Fibroblast of lung (primary cell): Measurements from ENCODE around the gene FAM120C.

ENCODE experiments used
- EZH2 ChIP-seq: IDR thresholded peaks from 2 replicates; pipeline ENCODE4 v1.5.1; 2012; ENCODE audit warnings: low read length, control low read depth, mild to moderate bottlenecking; ENCODE audit errors: missing control alignments
- TF ChIP-seq, protein P1 (sequence below), 2 donors: IDR thresholded peaks in 1 of 2; conservative IDR thresholded peaks in 1 of 2; 1 replicate in 1 of 2; 2 replicates in 1 of 2; pipeline ENCODE4 v1.5.1; 2011 to 2012; ENCODE audit warnings: low read length in 2 of 2, control low read depth in 1 of 2, inconsistent platforms in 1 of 2, low read depth in 1 of 2, mild to moderate bottlenecking in 1 of 2

DNA sequence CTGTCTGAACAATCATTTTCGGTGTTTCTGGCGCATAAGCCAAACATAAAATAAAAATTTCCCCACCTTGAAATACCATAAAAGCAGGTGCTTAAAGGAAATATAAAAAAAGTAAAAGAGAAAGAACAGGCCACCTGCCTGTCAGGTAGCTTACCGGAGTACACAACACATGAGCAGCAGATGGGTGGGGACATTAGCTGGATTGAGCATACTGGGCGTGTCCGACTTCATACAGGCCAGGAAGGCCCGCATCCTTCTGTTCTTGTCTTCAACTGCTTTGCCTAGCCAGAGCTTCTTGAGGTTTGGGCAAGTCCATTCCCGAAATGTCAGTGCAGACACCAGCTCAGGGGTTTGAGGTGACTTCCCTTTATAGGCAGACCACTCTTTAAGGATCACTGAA, 66.7 kb downstream of the FAM120C start:
- TF ChIP-seq, protein P1, sequence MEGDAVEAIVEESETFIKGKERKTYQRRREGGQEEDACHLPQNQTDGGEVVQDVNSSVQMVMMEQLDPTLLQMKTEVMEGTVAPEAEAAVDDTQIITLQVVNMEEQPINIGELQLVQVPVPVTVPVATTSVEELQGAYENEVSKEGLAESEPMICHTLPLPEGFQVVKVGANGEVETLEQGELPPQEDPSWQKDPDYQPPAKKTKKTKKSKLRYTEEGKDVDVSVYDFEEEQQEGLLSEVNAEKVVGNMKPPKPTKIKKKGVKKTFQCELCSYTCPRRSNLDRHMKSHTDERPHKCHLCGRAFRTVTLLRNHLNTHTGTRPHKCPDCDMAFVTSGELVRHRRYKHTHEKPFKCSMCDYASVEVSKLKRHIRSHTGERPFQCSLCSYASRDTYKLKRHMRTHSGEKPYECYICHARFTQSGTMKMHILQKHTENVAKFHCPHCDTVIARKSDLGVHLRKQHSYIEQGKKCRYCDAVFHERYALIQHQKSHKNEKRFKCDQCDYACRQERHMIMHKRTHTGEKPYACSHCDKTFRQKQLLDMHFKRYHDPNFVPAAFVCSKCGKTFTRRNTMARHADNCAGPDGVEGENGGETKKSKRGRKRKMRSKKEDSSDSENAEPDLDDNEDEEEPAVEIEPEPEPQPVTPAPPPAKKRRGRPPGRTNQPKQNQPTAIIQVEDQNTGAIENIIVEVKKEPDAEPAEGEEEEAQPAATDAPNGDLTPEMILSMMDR (conservative IDR thresholded peaks at IDR 0.05 in 1 of 2, IDR thresholded peaks at IDR 0.05 in 1 of 2; ENCODE audit: low read depth in 1 of 2, low read length in 2 of 2) = no peak
- TF ChIP-seq EZH2 = no peak
